ENCODE data around the gene KERA.

KERA gene

GRCh38 chr12:91007531-91008290 lies 50.1 kb downstream of the KERA start:
- no peak for DNase-seq

DNA sequence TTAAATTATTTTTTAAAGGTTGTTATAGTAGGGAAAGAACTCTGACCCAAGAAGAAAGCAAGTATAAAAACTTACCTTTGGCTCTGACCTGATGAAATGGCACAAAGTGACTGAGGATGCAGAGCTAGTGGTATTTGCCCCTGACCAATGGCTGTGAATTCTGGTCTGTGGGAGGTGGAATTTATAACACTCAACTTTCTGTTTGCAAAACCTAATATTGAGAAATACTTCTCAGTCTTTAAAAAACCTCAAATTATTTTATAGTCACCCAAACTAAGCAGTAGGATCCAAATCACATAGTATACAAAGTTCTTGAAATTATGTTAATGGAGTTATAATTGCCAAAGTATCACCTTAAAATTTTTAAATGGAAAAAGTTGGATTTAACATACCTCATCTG lies 53.0 kb downstream of the KERA start, which contains the start of gene EPYC:
Gene EPYC (minus strand): TSS at position 101 of the 400 bp plus-strand sequence. CDS start 2,407 bp downstream, outside the sequence.
- no peak for DNase-seq

GRCh38 chr12:91003737-91004136 lies 54.1 kb downstream of the KERA start:
- DNase-seq: no peak

GRCh38 chr12:91001306-91001705 lies 56.5 kb downstream of the KERA start:
- DNase-seq: no peak

Data from CD4-positive, alpha-beta T cell treated with Interleukin-21 for 1 hour (primary cell).